ENCODE measurements around the gene TMEM100.

DNA sequence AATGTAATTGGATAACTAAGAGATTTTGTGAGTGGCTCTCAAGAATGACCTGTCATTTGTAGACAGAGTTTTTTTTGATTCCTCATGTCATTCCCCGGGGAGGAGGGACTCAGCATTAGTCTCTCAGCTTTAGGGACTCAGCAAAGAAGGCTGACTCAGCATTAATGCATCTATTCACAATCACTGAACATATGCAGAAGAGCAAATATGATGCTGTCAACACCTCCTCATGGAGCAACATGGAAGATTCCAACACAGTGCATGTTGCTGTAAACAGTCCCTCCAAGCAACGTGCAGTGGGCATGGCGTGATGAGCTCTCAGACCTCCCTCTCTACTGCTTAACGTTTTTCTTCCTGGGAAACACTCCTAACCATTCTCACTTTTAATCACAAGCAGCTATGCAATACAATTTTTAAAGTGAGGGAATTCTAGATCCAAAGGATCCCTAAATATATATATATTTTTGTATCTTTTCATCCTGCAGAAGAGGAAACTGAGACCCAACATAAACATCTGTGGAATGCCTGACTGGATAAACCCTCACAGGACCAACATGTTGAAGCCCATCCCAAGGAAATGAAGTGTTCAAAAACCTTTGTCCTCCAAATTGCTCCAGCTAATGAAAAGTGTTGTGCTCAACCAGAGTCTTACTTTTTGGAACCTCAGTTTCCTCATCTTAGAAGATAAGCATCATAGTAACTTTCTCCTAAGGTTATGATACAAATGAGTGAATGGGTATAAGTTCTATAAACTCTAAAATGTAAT lies 38.9 kb downstream of the TMEM100 start:
- TF ChIP-seq POLR2A (IDR thresholded peaks at IDR 0.05; ENCODE audit: low read length) (no peak), GATA1 (IDR thresholded peaks at IDR 0.05; ENCODE audit: low read depth, low read length) (no peak)

Measured in erythroblast (primary cell).